Neural progenitor cell (in vitro differentiated cells): ENCODE results near the gene C15orf40. TPM values are rescaled to one million over a fixed set of nuclear protein-coding genes. Genes with fewer than 3 reads are reported as not detected.

Experiments used
- DNase-seq: peaks from one replicate; pipeline ENCODE4 v3.0.0-alpha.2; 2016; ENCODE audit warnings: low spot score
- H2AFZ ChIP-seq: fragments of 200-600 bp; sonication (generic); replicated peaks from 2 replicates; pipeline ENCODE4 v1.6.1; 2016; ENCODE audit warnings: antibody characterized with exemption
- H3F3A ChIP-seq: fragments of 200-600 bp; sonication (generic); 2 replicates; pipeline ENCODE4 v1.6.1; 2016; ENCODE audit warnings: antibody characterized with exemption, low read depth
- H3K27ac ChIP-seq: fragments of 200-600 bp; sonication (generic); 2 replicates; pipeline ENCODE4 v1.5.1; 2016; ENCODE audit warnings: mild to moderate bottlenecking
- H3K27me3 ChIP-seq: fragments of 200-600 bp; sonication (generic); 2 replicates; pipeline ENCODE4 v1.6.1; 2016; ENCODE audit warnings: mild to moderate bottlenecking, moderate library complexity
- H3K36me3 ChIP-seq: fragments of 200-600 bp; sonication (generic); 2 replicates; pipeline ENCODE4 v1.5.1; 2016
- H3K4me1 ChIP-seq: fragments of 200-600 bp; sonication (generic); 2 replicates; pipeline ENCODE4 v1.6.1; 2016; ENCODE audit warnings: mixed run types
- H3K4me2 ChIP-seq: fragments of 200-600 bp; sonication (generic); 2 replicates; pipeline ENCODE4 v1.6.1; 2016
- H3K4me3 ChIP-seq: fragments of 200-600 bp; sonication (generic); 2 replicates; pipeline ENCODE4 v1.5.1; 2016
- H3K79me2 ChIP-seq: fragments of 200-600 bp; sonication (generic); 2 replicates; pipeline ENCODE4 v1.6.1; 2016; ENCODE audit warnings: low read depth
- H3K9ac ChIP-seq: fragments of 200-600 bp; sonication (generic); 2 replicates; pipeline ENCODE4 v1.6.1; 2016
- H3K9me3 ChIP-seq: fragments of 200-600 bp; sonication (generic); 2 replicates; pipeline ENCODE4 v1.5.1; 2016; ENCODE audit warnings: low read depth
- H4K20me1 ChIP-seq: fragments of 200-600 bp; sonication (generic); 2 replicates; pipeline ENCODE4 v1.6.1; 2016; ENCODE audit warnings: low read depth
- H3K27ac Mint-ChIP-seq: 3 replicates; pipeline ENCODE4 v1.8.0; 2021; ENCODE audit warnings: mixed read lengths
- H3K27me3 Mint-ChIP-seq: 2 replicates; pipeline ENCODE4 v1.8.0; 2022; ENCODE audit warnings: low read depth, mild to moderate bottlenecking, inconsistent platforms, moderate library complexity, mixed read lengths; ENCODE audit not compliant: insufficient read depth
- H3K36me3 Mint-ChIP-seq: 3 replicates; pipeline ENCODE4 v1.8.0; 2021; ENCODE audit warnings: mixed read lengths
- H3K4me1 Mint-ChIP-seq: 3 replicates; pipeline ENCODE4 v1.8.0; 2021; ENCODE audit warnings: mixed read lengths
- H3K4me3 Mint-ChIP-seq: 3 replicates; pipeline ENCODE4 v1.8.0; 2021; ENCODE audit warnings: mild to moderate bottlenecking, moderate library complexity, mixed read lengths
- H3K9me3 Mint-ChIP-seq: 3 replicates; pipeline ENCODE4 v1.8.0; 2020; ENCODE audit warnings: mixed read lengths
- CTCF ChIP-seq: fragments of 200-600 bp; sonication (generic); IDR thresholded peaks from 2 replicates; pipeline ENCODE4 v1.5.1; 2017; ENCODE audit warnings: antibody characterized with exemption, mild to moderate bottlenecking
- EZH2 ChIP-seq: fragments of 200-600 bp; sonication (generic); IDR thresholded peaks from 2 replicates; pipeline ENCODE4 v1.6.1; 2017; ENCODE audit warnings: antibody characterized with exemption, mild to moderate bottlenecking, moderate library complexity
- EZH2phosphoT487 ChIP-seq: fragments of 200-600 bp; sonication (generic); IDR thresholded peaks from 2 replicates; pipeline ENCODE4 v1.6.1; 2017; ENCODE audit warnings: antibody characterized with exemption
- total RNA-seq: library from RNA; depleted of rRNA; stranded (reverse); fragments of >200 nt; gene quantifications from 2 replicates; pipeline ENCODE4 v1.2.3, GENCODE V29; 2015; ENCODE audit warnings: low replicate concordance

C15orf40 gene
- total RNA-seq, 1 donor from 2014 or later = 8.1 TPM

GRCh38 chr15:82979726-82980125 lies 31.7 kb downstream of the C15orf40 start:
- Mint-ChIP-seq H3K27me3 (no peaks in the 10 kb centered on the region), H3K36me3 (no peaks in the 10 kb centered on the region), H3K4me1 (peaks cover 2% of the 10 kb centered on the region), H3K27ac (no peak overlapping the region), H3K9me3 (no peaks in the 10 kb centered on the region), H3K4me3 (no peak overlapping the region)
- no peaks in the 10 kb centered on the region for H3K79me2 ChIP-seq
- no peak overlapping the region for H2AFZ ChIP-seq
- no peaks in the 10 kb centered on the region for H3K36me3 ChIP-seq
- H3K9ac ChIP-seq = no peak overlapping the region
- H3K4me1 ChIP-seq = no peaks in the 10 kb centered on the region
- DNase-seq = no peak
- no peaks in the 10 kb centered on the region for H4K20me1 ChIP-seq
- H3K9me3 ChIP-seq = no peaks in the 10 kb centered on the region
- H3K4me3 ChIP-seq = no peak overlapping the region
- H3F3A ChIP-seq = no peaks in the 10 kb centered on the region
- no peak overlapping the region for H3K27ac ChIP-seq
- H3K4me2 ChIP-seq = no peak overlapping the region
- no peak for TF ChIP-seq CTCF
- TF ChIP-seq EZH2 = no peak
- TF ChIP-seq EZH2phosphoT487 = no peak
- no peaks in the 10 kb centered on the region for H3K27me3 ChIP-seq

GRCh38 chr15:82978438-82978837 lies 33.0 kb downstream of the C15orf40 start:
- Mint-ChIP-seq H3K27me3 (no peaks in the 10 kb centered on the region), H3K9me3 (no peaks in the 10 kb centered on the region), H3K36me3 (no peaks in the 10 kb centered on the region), H3K4me1 (no peaks in the 10 kb centered on the region), H3K27ac (no peak overlapping the region), H3K4me3 (no peak overlapping the region)
- H3K4me3 ChIP-seq = no peak overlapping the region
- no peak overlapping the region for H3K27ac ChIP-seq
- H3K4me2 ChIP-seq = no peak overlapping the region
- H3K79me2 ChIP-seq = no peaks in the 10 kb centered on the region
- no peak for TF ChIP-seq EZH2
- TF ChIP-seq EZH2phosphoT487 = no peak
- no peak for TF ChIP-seq CTCF
- no peaks in the 10 kb centered on the region for H3F3A ChIP-seq
- no peak overlapping the region for H3K9ac ChIP-seq
- H3K4me1 ChIP-seq = no peaks in the 10 kb centered on the region
- H3K9me3 ChIP-seq = no peaks in the 10 kb centered on the region
- H3K36me3 ChIP-seq = no peaks in the 10 kb centered on the region
- no peak for DNase-seq
- no peaks in the 10 kb centered on the region for H4K20me1 ChIP-seq
- no peak overlapping the region for H2AFZ ChIP-seq
- no peaks in the 10 kb centered on the region for H3K27me3 ChIP-seq

GRCh38 chr15:82977076-82977475 lies 34.4 kb downstream of the C15orf40 start:
- no peaks in the 10 kb centered on the region for H3K27me3 ChIP-seq
- H3F3A ChIP-seq = no peaks in the 10 kb centered on the region
- no peaks in the 10 kb centered on the region for H3K4me1 Mint-ChIP-seq
- H3K27ac Mint-ChIP-seq = no peak overlapping the region
- H3K4me1 ChIP-seq = no peaks in the 10 kb centered on the region
- H2AFZ ChIP-seq = no peak overlapping the region
- no peak overlapping the region for H3K4me3 ChIP-seq
- no peak overlapping the region for H3K27ac ChIP-seq
- H4K20me1 ChIP-seq = no peaks in the 10 kb centered on the region
- no peak overlapping the region for H3K4me2 ChIP-seq
- H3K9me3 ChIP-seq = no peaks in the 10 kb centered on the region
- H3K36me3 Mint-ChIP-seq = no peaks in the 10 kb centered on the region
- H3K9me3 Mint-ChIP-seq = no peaks in the 10 kb centered on the region
- H3K9ac ChIP-seq = no peak overlapping the region
- no peak overlapping the region for H3K4me3 Mint-ChIP-seq
- TF ChIP-seq EZH2phosphoT487 (no peak), EZH2 (no peak), CTCF (no peak)
- no peaks in the 10 kb centered on the region for H3K27me3 Mint-ChIP-seq
- no peak for DNase-seq
- H3K36me3 ChIP-seq = no peaks in the 10 kb centered on the region
- no peaks in the 10 kb centered on the region for H3K79me2 ChIP-seq

- Histone ChIP-seq H3K4me3 (no peak overlapping the region), H3F3A (no peaks in the 10 kb centered on the region), H3K9me3 (no peaks in the 10 kb centered on the region), H2AFZ (no peak overlapping the region), H3K27me3 (no peaks in the 10 kb centered on the region), H3K4me2 (no peak overlapping the region), H3K4me1 (no peaks in the 10 kb centered on the region), H3K36me3 (no peaks in the 10 kb centered on the region), H3K27ac (no peak overlapping the region), H4K20me1 (no peaks in the 10 kb centered on the region), H3K9ac (no peak overlapping the region), H3K79me2 (no peaks in the 10 kb centered on the region)
- Mint-ChIP-seq H3K36me3 (no peaks in the 10 kb centered on the region), H3K27ac (no peak overlapping the region), H3K4me3 (no peak overlapping the region), H3K9me3 (no peaks in the 10 kb centered on the region), H3K4me1 (no peaks in the 10 kb centered on the region), H3K27me3 (no peaks in the 10 kb centered on the region)
- no peak for TF ChIP-seq CTCF
- no peak for TF ChIP-seq EZH2
- no peak for TF ChIP-seq EZH2phosphoT487
- no peak for DNase-seq
Observed at GRCh38 chr15:82972990-82973389, 38.4 kb downstream of the C15orf40 start.
